Transverse colon (tissue), 4 donors: ENCODE results near the gene INO80E.

ENCODE experiments used
- CTCF ChIP-seq, 5 experiments: fragments of 200-600 bp in 3 of 5; fragments of 450-650 bp in 2 of 5; sonication (generic) in 3 of 5; IDR thresholded peaks; 1 replicate in 2 of 5; 2 replicates in 3 of 5; pipeline ENCODE4 v1.5.1; 2016 to 2017; ENCODE audit warnings: antibody characterized with exemption in 5 of 5, inconsistent platforms in 3 of 5, mild to moderate bottlenecking in 2 of 5, moderate library complexity in 1 of 5
- EP300 ChIP-seq: sonication (generic); formaldehyde crosslinking; IDR thresholded peaks from one replicate; pipeline ENCODE4 v1.6.1; 2017; ENCODE audit warnings: antibody characterized with exemption, low read depth
- POLR2A ChIP-seq: fragments of 450-650 bp; IDR thresholded peaks from one replicate; pipeline ENCODE4 v1.6.1; 2016; ENCODE audit warnings: antibody characterized with exemption, mild to moderate bottlenecking, moderate library complexity
- POLR2AphosphoS5 ChIP-seq, 3 donors: sonication (generic); formaldehyde crosslinking; IDR thresholded peaks; one replicate each; pipeline ENCODE4 v1.6.1; 2016; ENCODE audit warnings: antibody characterized with exemption in 3 of 3

GRCh38 chr16:30032083-30032819 is 36.2 kb downstream of the INO80E start:
- TF ChIP-seq POLR2AphosphoS5 (IDR thresholded peaks at IDR 0.05) (no peak), CTCF (IDR thresholded peaks at IDR 0.05) (peak; percentile 57 to 71 (median 69)), POLR2A (no peak), EP300 (no peak)
